AG09309 (cell line): ENCODE results near the gene CPXCR1.
"Not testable (repeated sequence)": the region's sequence is repeated elsewhere in the genome, so short reads cannot be mapped to it uniquely, and the experiment has no call there.

Experiments
- DNase-seq: peaks from one replicate; pipeline ENCODE4 v3.0.0-alpha.2; 2010; ENCODE audit warnings: low read depth
- H3K4me3 ChIP-seq: 2 replicates; pipeline ENCODE4 v1.5.1; 2011; ENCODE audit warnings: mild to moderate bottlenecking, low read depth, low read length, moderate library complexity; ENCODE audit not compliant: control insufficient read depth
- TF ChIP-seq, protein P1 (sequence below): IDR thresholded peaks from 2 replicates; pipeline ENCODE4 v1.5.1; 2011; ENCODE audit warnings: mild to moderate bottlenecking, low read depth, low read length, inconsistent platforms; ENCODE audit not compliant: insufficient read depth, control insufficient read depth; ENCODE audit errors: missing control alignments

Gene CPXCR1

GRCh38 chrX:88746925-88747324 lies at the start of gene CPXCR1:
Gene CPXCR1 (plus strand): TSS chrX:88747225. CDS start chrX:88753415, 6,190 bp downstream.
- H3K4me3 ChIP-seq, result no peak within 1 kb of the TSS
- TF ChIP-seq, protein P1, sequence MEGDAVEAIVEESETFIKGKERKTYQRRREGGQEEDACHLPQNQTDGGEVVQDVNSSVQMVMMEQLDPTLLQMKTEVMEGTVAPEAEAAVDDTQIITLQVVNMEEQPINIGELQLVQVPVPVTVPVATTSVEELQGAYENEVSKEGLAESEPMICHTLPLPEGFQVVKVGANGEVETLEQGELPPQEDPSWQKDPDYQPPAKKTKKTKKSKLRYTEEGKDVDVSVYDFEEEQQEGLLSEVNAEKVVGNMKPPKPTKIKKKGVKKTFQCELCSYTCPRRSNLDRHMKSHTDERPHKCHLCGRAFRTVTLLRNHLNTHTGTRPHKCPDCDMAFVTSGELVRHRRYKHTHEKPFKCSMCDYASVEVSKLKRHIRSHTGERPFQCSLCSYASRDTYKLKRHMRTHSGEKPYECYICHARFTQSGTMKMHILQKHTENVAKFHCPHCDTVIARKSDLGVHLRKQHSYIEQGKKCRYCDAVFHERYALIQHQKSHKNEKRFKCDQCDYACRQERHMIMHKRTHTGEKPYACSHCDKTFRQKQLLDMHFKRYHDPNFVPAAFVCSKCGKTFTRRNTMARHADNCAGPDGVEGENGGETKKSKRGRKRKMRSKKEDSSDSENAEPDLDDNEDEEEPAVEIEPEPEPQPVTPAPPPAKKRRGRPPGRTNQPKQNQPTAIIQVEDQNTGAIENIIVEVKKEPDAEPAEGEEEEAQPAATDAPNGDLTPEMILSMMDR, result no peak
- DNase-seq, result no peak

GRCh38 chrX:88735835-88736234 lies 11.2 kb upstream of the CPXCR1 start:
- DNase-seq, result no peak
- TF ChIP-seq, protein P1, result no peak
- H3K4me3 ChIP-seq, result no peak overlapping the region

DNA sequence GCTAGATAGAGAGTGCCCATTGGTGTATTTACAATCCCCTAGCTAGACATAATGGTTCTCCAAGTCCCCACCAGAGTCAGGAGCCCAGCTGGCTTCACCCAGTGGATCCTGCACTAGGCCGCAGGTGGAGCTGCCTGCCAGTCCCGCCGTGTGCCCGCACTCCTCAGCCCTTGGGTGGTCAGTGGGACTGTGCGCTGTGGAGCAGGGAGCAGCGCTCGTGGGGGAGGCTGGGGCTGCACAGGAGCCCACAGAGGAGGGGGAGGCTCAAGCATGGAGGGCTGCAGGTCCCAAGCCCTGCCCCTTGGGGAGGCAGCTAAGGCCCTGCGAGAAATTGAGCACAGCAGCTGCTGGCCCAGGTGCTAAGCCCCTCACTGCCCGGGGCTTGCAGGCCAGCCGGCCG lies 810 bp upstream of the CPXCR1 start:
- H3K4me3 ChIP-seq, DNase-seq: not testable (repeated sequence)

GRCh38 chrX:88752339-88752738 lies 5.3 kb downstream of the CPXCR1 start:
- not testable (repeated sequence) for DNase-seq, H3K4me3 ChIP-seq

GRCh38 chrX:88789825-88790224 lies 42.8 kb downstream of the CPXCR1 start:
- no peak overlapping the region for H3K4me3 ChIP-seq
- TF ChIP-seq, protein P1, result no peak
- DNase-seq, result no peak
